HCT116 (cell line): ENCODE measurements around the gene NR2F2. TPM values are rescaled to one million over a fixed set of nuclear protein-coding genes. Genes with fewer than 3 reads are reported as not detected.

ENCODE experiments used
- ATAC-seq: fragments of 200-7000 bp; cut with Tn5 transposase; 2 replicates; pipeline ENCODE4 v1.9.1; 2020; ENCODE audit warnings: mild to moderate bottlenecking, moderate library complexity
- BruUV-seq: library from RNA; stranded (reverse); fragments of 400-500 nt; replicated peaks from 2 replicates; lab custom pipeline; 2021; lab: Mats Ljungman, UMichigan
- CTCF ChIA-PET: fragments of 300-600 bp; sonication (Branson Sonifier 250); formaldehyde crosslinking; loops from one replicate; lab custom pipeline; 2021; ENCODE audit warnings: antibody characterized with exemption; lab: Charles Lee
- POLR2A ChIA-PET: fragments of 300-600, 350-600 bp; sonication (Branson Sonifier 250); formaldehyde crosslinking; loops from one replicate; lab custom pipeline; 2021; ENCODE audit warnings: antibody characterized with exemption; lab: Charles Lee
- RAD21 ChIA-PET, 2 experiments: fragments of 300-600 bp; sonication (Branson Sonifier 250); formaldehyde crosslinking; loops; one replicate each; lab custom pipeline; 2023; ENCODE audit warnings: low total read pairs in 2 of 2; ENCODE audit not compliant: uncharacterized antibody in 2 of 2, unreplicated experiment in 2 of 2, low non-redundant PET in 1 of 2; lab: Charles Lee
- DNase-seq: peaks from one replicate; pipeline ENCODE4 v3.0.0-alpha.2; 2010; ENCODE audit warnings: low read depth, low spot score
- H2AFZ ChIP-seq: fragments of 200-600 bp; shearing (Covaris generic), sonication (generic); 2 replicates; pipeline ENCODE4 v1.6.1; 2017; ENCODE audit warnings: low read depth, mixed run types, mixed read lengths, antibody characterized with exemption, low read length; ENCODE audit not compliant: poor library complexity, severe bottlenecking
- H3K27ac ChIP-seq: 2 replicates; pipeline ENCODE4 v1.5.1; 2012; ENCODE audit warnings: low read depth, low read length
- H3K27me3 ChIP-seq: fragments of 200-600 bp; sonication (generic); 2 replicates; pipeline ENCODE4 v1.6.1; 2016; ENCODE audit warnings: mixed run types, low read length, mixed read lengths; ENCODE audit not compliant: insufficient read depth
- H3K36me3 ChIP-seq, 2 experiments: fragments of 200-500 bp in 1 of 2; fragments of 200-600 bp in 1 of 2; sonication (Bioruptor generic) in 1 of 2; sonication (generic) in 1 of 2; 2 replicates each; pipeline versions ENCODE4 v1.5.1 to v1.6.1; 2014 to 2016; ENCODE audit warnings: low read length in 2 of 2, inconsistent platforms in 1 of 2, mixed read lengths in 1 of 2, mixed run types in 1 of 2; ENCODE audit not compliant: insufficient read depth in 2 of 2, control insufficient read depth in 1 of 2
- H3K4me1 ChIP-seq, 2 experiments: fragments of 200-600 bp in 1 of 2; sonication (generic) in 1 of 2; 2 replicates each; pipeline versions ENCODE4 v1.5.1 to v1.6.1; 2012 to 2017; ENCODE audit warnings: low read length in 2 of 2, inconsistent platforms in 1 of 2, mild to moderate bottlenecking in 1 of 2, mixed read lengths in 1 of 2, mixed run types in 1 of 2, moderate library complexity in 1 of 2; ENCODE audit not compliant: insufficient read depth in 2 of 2, control insufficient read depth in 1 of 2
- H3K4me2 ChIP-seq: fragments of 200-600 bp; sonication (generic); 2 replicates; pipeline ENCODE4 v1.6.1; 2017; ENCODE audit warnings: mixed run types, low read length, mixed read lengths
- H3K4me3 ChIP-seq, 2 experiments: fragments of 200-600 bp in 1 of 2; sonication (generic) in 1 of 2; replicated peaks in 1 of 2; 2 replicates each; pipeline ENCODE4 v1.5.1; 2011 to 2016; ENCODE audit warnings: low read length in 2 of 2, control low read depth in 1 of 2, low read depth in 1 of 2, mild to moderate bottlenecking in 1 of 2, mixed read lengths in 1 of 2, mixed run types in 1 of 2
- H3K79me2 ChIP-seq: fragments of 200-600 bp; sonication (generic); 2 replicates; pipeline ENCODE4 v1.6.1; 2017; ENCODE audit warnings: mild to moderate bottlenecking, mixed run types, low read length, moderate library complexity, mixed read lengths; ENCODE audit not compliant: insufficient read depth
- H3K9ac ChIP-seq: fragments of 200-600 bp; sonication (generic); 2 replicates; pipeline ENCODE4 v1.6.1; 2016; ENCODE audit warnings: low read length, mixed read lengths
- H3K9me2 ChIP-seq: fragments of 200-600 bp; sonication (generic), shearing (Covaris generic); 2 replicates; pipeline ENCODE4 v1.6.1; 2017; ENCODE audit warnings: mixed run types, mild to moderate bottlenecking, moderate library complexity; ENCODE audit not compliant: insufficient read depth
- H3K9me3 ChIP-seq, 2 experiments: fragments of 200-500 bp in 1 of 2; fragments of 200-600 bp in 1 of 2; sonication (Bioruptor generic) in 1 of 2; sonication (generic) in 1 of 2; 2 replicates each; pipeline ENCODE4 v1.6.1; 2014 to 2017; ENCODE audit warnings: low read length in 2 of 2, mixed read lengths in 2 of 2, inconsistent platforms in 1 of 2, low read depth in 1 of 2, mild to moderate bottlenecking in 1 of 2, mixed run types in 1 of 2, moderate library complexity in 1 of 2; ENCODE audit not compliant: control insufficient read depth in 1 of 2, insufficient read depth in 1 of 2
- H4K20me1 ChIP-seq: fragments of 200-600 bp; sonication (generic), shearing (Covaris generic); 2 replicates; pipeline ENCODE4 v1.6.1; 2017; ENCODE audit warnings: mixed run types, mild to moderate bottlenecking, moderate library complexity; ENCODE audit not compliant: insufficient read depth
- CEBPB ChIP-seq: IDR thresholded peaks from 2 replicates; pipeline ENCODE4 v1.6.1; 2012; ENCODE audit warnings: low read depth
- EGR1 ChIP-seq: IDR thresholded peaks from 2 replicates; pipeline ENCODE4 v1.6.1; 2012; ENCODE audit warnings: low read depth
- FOSL1 ChIP-seq: IDR thresholded peaks from 2 replicates; pipeline ENCODE4 v1.6.1; 2012; ENCODE audit warnings: low read depth
- JUND ChIP-seq: IDR thresholded peaks from 2 replicates; pipeline ENCODE4 v1.6.1; 2012
- POLR2A ChIP-seq: IDR thresholded peaks from 2 replicates; pipeline ENCODE4 v1.7.0; 2011; ENCODE audit warnings: borderline replicate concordance; ENCODE audit not compliant: insufficient read depth, insufficient read length; ENCODE audit errors: extremely low read depth
- RAD21 ChIP-seq: IDR thresholded peaks from 2 replicates; pipeline ENCODE4 v1.6.1; 2012; ENCODE audit warnings: low read depth, mild to moderate bottlenecking
- SIN3A ChIP-seq: IDR thresholded peaks from 2 replicates; pipeline ENCODE4 v1.6.1; 2012; ENCODE audit warnings: low read depth
- SP1 ChIP-seq: IDR thresholded peaks from 2 replicates; pipeline ENCODE4 v1.6.1; 2012; ENCODE audit warnings: low read depth
- SRF ChIP-seq: IDR thresholded peaks from 2 replicates; pipeline ENCODE4 v1.6.1; 2012; ENCODE audit warnings: low read depth
- YY1 ChIP-seq: IDR thresholded peaks from 2 replicates; pipeline ENCODE4 v1.6.1; 2011; ENCODE audit warnings: low read length, low read depth, moderate library complexity, mild to moderate bottlenecking; ENCODE audit not compliant: insufficient replicate concordance; ENCODE audit errors: extremely low read depth
- ZNF274 ChIP-seq: fragments of 200-500 bp; sonication (Bioruptor generic); IDR thresholded peaks from 2 replicates; pipeline ENCODE4 v1.6.1; 2014; ENCODE audit warnings: mild to moderate bottlenecking, low read depth, low read length, inconsistent platforms
- intact Hi-C: fragments of 100-400 bp; cut with micrococcal nuclease; formaldehyde crosslinking; loops from 2 replicates; pipeline ENCODE4 v1.10.0; 2022
- total RNA-seq: library from RNA; stranded (reverse); gene quantifications from one replicate; pipeline ENCODE4 v1.2.1, GENCODE V29; 2021; ENCODE audit not compliant: unreplicated experiment
- TF ChIP-seq, protein P1 (sequence below): IDR thresholded peaks from 2 replicates; pipeline ENCODE4 v1.6.1; 2012; ENCODE audit warnings: low read depth
- TF ChIP-seq, protein P2 (sequence below): IDR thresholded peaks from 2 replicates; pipeline ENCODE4 v1.6.1; 2012
- TF ChIP-seq, protein P3 (sequence below): IDR thresholded peaks from 2 replicates; pipeline ENCODE4 v1.6.1; 2012
- TF ChIP-seq, protein P4 (sequence below): IDR thresholded peaks from 2 replicates; pipeline ENCODE4 v1.6.1; 2011; ENCODE audit warnings: mild to moderate bottlenecking, low read length, moderate library complexity; ENCODE audit not compliant: insufficient replicate concordance; ENCODE audit errors: extremely low read depth
- TF ChIP-seq, protein P5 (sequence below), 3 experiments: fragments of 200-600 bp in 1 of 3; sonication (generic) in 1 of 3; IDR thresholded peaks in 2 of 3; conservative IDR thresholded peaks in 1 of 3; 2 replicates each; pipeline ENCODE4 v1.5.1; 2012 to 2017; ENCODE audit warnings: low read depth in 2 of 3, low read length in 2 of 3, antibody characterized with exemption in 1 of 3, borderline replicate concordance in 1 of 3, control low read depth in 1 of 3, mild to moderate bottlenecking in 1 of 3, mixed read lengths in 1 of 3, mixed run types in 1 of 3, moderate library complexity in 1 of 3; ENCODE audit not compliant: insufficient read depth in 1 of 3

Gene NR2F2
- total RNA-seq, 1 experiment from 2014 or later = 61.4 TPM

DNA sequence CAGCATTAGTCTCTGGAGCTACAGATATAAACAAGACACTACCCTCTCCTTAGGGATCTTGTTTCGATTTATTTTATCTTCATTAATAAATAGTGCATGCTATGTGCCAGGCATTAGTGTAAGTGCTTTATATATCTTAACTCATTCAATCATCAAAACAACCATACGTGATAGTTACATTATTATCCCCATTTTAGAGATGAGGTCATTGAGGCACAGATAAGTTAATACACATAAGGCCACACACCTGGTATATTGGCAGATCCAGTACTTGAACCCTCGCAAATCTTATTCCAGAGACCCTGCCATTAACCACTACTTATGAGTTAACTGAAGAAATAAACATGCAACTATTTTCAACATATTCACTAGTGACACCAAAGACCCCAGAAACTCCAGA lies 25.7 kb upstream of the NR2F2 start:
- Histone ChIP-seq H3K9me3 (no peaks in the 10 kb centered on the region), H3K36me3 (no peaks in the 10 kb centered on the region), H3K27ac (no peak overlapping the region), H3K4me2 (no peak overlapping the region), H3K9ac (no peak overlapping the region), H3K4me3 (no peak overlapping the region), H3K9me2 (no peaks in the 10 kb centered on the region), H3K4me1 (no peaks in the 10 kb centered on the region), H2AFZ (no peak overlapping the region), H3K79me2 (no peaks in the 10 kb centered on the region), H3K27me3 (no peaks in the 10 kb centered on the region), H4K20me1 (no peaks in the 10 kb centered on the region)
- TF ChIP-seq, protein P1, sequence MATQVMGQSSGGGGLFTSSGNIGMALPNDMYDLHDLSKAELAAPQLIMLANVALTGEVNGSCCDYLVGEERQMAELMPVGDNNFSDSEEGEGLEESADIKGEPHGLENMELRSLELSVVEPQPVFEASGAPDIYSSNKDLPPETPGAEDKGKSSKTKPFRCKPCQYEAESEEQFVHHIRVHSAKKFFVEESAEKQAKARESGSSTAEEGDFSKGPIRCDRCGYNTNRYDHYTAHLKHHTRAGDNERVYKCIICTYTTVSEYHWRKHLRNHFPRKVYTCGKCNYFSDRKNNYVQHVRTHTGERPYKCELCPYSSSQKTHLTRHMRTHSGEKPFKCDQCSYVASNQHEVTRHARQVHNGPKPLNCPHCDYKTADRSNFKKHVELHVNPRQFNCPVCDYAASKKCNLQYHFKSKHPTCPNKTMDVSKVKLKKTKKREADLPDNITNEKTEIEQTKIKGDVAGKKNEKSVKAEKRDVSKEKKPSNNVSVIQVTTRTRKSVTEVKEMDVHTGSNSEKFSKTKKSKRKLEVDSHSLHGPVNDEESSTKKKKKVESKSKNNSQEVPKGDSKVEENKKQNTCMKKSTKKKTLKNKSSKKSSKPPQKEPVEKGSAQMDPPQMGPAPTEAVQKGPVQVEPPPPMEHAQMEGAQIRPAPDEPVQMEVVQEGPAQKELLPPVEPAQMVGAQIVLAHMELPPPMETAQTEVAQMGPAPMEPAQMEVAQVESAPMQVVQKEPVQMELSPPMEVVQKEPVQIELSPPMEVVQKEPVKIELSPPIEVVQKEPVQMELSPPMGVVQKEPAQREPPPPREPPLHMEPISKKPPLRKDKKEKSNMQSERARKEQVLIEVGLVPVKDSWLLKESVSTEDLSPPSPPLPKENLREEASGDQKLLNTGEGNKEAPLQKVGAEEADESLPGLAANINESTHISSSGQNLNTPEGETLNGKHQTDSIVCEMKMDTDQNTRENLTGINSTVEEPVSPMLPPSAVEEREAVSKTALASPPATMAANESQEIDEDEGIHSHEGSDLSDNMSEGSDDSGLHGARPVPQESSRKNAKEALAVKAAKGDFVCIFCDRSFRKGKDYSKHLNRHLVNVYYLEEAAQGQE = no peak
- TF ChIP-seq, protein P2, sequence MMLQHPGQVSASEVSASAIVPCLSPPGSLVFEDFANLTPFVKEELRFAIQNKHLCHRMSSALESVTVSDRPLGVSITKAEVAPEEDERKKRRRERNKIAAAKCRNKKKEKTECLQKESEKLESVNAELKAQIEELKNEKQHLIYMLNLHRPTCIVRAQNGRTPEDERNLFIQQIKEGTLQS = no peak
- TF ChIP-seq FOSL1 (no peak), SIN3A (no peak), POLR2A (no peak), EGR1 (no peak), RAD21 (no peak), SP1 (no peak), ZNF274 (no peak), SRF (no peak), CEBPB (no peak), YY1 (no peak), JUND (no peak)
- TF ChIP-seq, protein P3, sequence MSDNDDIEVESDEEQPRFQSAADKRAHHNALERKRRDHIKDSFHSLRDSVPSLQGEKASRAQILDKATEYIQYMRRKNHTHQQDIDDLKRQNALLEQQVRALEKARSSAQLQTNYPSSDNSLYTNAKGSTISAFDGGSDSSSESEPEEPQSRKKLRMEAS = no peak
- TF ChIP-seq, protein P4, sequence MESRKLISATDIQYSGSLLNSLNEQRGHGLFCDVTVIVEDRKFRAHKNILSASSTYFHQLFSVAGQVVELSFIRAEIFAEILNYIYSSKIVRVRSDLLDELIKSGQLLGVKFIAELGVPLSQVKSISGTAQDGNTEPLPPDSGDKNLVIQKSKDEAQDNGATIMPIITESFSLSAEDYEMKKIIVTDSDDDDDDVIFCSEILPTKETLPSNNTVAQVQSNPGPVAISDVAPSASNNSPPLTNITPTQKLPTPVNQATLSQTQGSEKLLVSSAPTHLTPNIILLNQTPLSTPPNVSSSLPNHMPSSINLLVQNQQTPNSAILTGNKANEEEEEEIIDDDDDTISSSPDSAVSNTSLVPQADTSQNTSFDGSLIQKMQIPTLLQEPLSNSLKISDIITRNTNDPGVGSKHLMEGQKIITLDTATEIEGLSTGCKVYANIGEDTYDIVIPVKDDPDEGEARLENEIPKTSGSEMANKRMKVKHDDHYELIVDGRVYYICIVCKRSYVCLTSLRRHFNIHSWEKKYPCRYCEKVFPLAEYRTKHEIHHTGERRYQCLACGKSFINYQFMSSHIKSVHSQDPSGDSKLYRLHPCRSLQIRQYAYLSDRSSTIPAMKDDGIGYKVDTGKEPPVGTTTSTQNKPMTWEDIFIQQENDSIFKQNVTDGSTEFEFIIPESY = no peak
- TF ChIP-seq, protein P5, sequence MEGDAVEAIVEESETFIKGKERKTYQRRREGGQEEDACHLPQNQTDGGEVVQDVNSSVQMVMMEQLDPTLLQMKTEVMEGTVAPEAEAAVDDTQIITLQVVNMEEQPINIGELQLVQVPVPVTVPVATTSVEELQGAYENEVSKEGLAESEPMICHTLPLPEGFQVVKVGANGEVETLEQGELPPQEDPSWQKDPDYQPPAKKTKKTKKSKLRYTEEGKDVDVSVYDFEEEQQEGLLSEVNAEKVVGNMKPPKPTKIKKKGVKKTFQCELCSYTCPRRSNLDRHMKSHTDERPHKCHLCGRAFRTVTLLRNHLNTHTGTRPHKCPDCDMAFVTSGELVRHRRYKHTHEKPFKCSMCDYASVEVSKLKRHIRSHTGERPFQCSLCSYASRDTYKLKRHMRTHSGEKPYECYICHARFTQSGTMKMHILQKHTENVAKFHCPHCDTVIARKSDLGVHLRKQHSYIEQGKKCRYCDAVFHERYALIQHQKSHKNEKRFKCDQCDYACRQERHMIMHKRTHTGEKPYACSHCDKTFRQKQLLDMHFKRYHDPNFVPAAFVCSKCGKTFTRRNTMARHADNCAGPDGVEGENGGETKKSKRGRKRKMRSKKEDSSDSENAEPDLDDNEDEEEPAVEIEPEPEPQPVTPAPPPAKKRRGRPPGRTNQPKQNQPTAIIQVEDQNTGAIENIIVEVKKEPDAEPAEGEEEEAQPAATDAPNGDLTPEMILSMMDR (IDR thresholded peaks at IDR 0.05 in 2 of 3, conservative IDR thresholded peaks at IDR 0.05 in 1 of 3; ENCODE audit: borderline replicate concordance in 1 of 3, insufficient read depth in 1 of 3, low read depth in 2 of 3, low read length in 2 of 3) = no peak
- ATAC-seq (no peak), DNase-seq (no peak)
- CTCF ChIA-PET = no interaction called here
- intact Hi-C loops = no loop called here
- POLR2A ChIA-PET = no interaction called here
- RAD21 ChIA-PET = no interaction called here
- no TSS peak for BruUV-seq
